Adrenal gland (tissue), 5 donors: ENCODE data around the gene ACAD9.

Experiments
- POLR2A ChIP-seq, 2 donors: fragments of 450-650 bp; IDR thresholded peaks; one replicate each; pipeline ENCODE4 v1.6.1; 2017; ENCODE audit warnings: antibody characterized with exemption in 2 of 2, mild to moderate bottlenecking in 2 of 2, moderate library complexity in 1 of 2
- TF ChIP-seq, protein P1 (sequence below), 6 experiments: fragments of 450-650 bp in 4 of 6; fragments of 200-600 bp in 2 of 6; sonication (generic) in 1 of 6; IDR thresholded peaks; 1 replicate in 5 of 6; 2 replicates in 1 of 6; pipeline versions ENCODE4 v1.5.1 to v1.8.0; 2016 to 2021; ENCODE audit warnings: antibody characterized with exemption in 6 of 6, mild to moderate bottlenecking in 2 of 6, moderate library complexity in 1 of 6
- donor health status: DM: no; HTN: no; CAD: no.

DNA sequence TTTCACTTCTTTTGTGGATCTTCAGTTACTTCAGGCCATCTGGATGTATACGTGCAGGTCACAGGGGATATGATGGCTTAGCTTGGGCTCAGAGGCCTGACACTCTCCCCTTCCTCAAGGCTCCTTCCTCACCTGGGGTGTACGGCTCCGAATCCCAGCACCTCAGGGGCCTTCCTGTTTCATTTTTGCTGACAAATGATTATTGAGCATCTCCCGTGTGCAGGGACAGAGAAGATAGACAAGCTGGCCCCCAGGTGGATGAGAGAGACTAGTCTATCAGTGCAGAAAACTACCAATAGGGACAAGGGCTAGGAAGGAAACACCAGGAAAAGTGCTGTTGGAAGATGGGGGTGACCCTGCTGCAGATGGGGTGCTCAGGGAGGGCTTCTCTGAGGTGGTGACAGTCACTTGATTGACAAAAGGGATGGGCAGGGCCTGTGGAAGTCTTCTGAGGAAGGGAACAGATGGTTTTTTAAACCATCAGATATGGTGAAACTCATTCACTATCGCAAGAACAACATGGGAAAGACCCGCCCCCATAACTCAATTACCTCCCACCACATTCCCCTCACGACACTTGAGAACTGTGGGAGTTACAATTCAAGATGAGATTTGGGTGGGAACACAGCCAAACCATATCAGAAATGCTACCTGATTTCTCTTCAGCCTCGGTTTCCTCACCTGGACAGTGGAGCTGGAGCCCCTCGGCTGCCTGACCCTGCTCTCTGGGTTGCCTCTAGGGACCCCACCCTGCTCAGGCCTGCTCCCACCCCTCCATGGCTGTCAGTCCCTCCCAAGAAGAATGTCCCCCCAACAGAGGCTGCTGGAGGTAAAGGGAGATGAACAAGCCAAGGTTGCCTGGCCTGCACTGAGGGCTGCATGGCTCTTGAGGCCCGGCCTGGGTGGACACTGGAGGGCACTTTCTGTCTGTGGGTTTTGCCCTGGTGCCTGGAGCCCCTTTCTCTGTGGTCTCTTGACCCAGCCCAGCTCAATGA lies 37.2 kb upstream of the ACAD9 start:
- TF ChIP-seq, protein P1, sequence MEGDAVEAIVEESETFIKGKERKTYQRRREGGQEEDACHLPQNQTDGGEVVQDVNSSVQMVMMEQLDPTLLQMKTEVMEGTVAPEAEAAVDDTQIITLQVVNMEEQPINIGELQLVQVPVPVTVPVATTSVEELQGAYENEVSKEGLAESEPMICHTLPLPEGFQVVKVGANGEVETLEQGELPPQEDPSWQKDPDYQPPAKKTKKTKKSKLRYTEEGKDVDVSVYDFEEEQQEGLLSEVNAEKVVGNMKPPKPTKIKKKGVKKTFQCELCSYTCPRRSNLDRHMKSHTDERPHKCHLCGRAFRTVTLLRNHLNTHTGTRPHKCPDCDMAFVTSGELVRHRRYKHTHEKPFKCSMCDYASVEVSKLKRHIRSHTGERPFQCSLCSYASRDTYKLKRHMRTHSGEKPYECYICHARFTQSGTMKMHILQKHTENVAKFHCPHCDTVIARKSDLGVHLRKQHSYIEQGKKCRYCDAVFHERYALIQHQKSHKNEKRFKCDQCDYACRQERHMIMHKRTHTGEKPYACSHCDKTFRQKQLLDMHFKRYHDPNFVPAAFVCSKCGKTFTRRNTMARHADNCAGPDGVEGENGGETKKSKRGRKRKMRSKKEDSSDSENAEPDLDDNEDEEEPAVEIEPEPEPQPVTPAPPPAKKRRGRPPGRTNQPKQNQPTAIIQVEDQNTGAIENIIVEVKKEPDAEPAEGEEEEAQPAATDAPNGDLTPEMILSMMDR (IDR thresholded peaks at IDR 0.05) = no peak
- TF ChIP-seq POLR2A (IDR thresholded peaks at IDR 0.05) = no peak
